Brain microvascular endothelial cell (primary cell): ENCODE measurements around the gene TECTA.

ENCODE experiments used
- DNase-seq: peaks from one replicate; pipeline ENCODE4 v3.0.0-alpha.2; 2020
- H3K27ac ChIP-seq: fragments of 250-450 bp; sonication (Bioruptor Pico); 2 replicates; pipeline ENCODE4 v1.5.1; 2020; ENCODE audit warnings: mild to moderate bottlenecking, moderate library complexity
- H3K27me3 ChIP-seq: fragments of 250-450 bp; sonication (Bioruptor Pico); replicated peaks from 2 replicates; pipeline ENCODE4 v1.5.1; 2020; ENCODE audit warnings: mild to moderate bottlenecking
- H3K36me3 ChIP-seq: fragments of 250-450 bp; sonication (Bioruptor Pico); replicated peaks from 2 replicates; pipeline ENCODE4 v1.5.1; 2020; ENCODE audit warnings: mild to moderate bottlenecking
- H3K4me3 ChIP-seq: 2 replicates; pipeline ENCODE4 v1.5.1; 2011; ENCODE audit warnings: low read depth, mild to moderate bottlenecking, control low read depth, low read length, moderate library complexity
- in situ Hi-C: cut with HindIII; loops from 2 replicates; pipeline ENCODE4 v1.10.0; 2017; ENCODE audit warnings: low sequenced_read_pairs, low pct_ligation_motif_present
- TF ChIP-seq, protein P1 (sequence below): IDR thresholded peaks from 2 replicates; pipeline ENCODE4 v1.5.1; 2011; ENCODE audit warnings: low read depth, mild to moderate bottlenecking, moderate library complexity, low read length, control low read depth, inconsistent platforms; ENCODE audit errors: missing control alignments

Gene TECTA

GRCh38 chr11:121123496-121124069, 22.5 kb downstream of the TECTA start:
- TF ChIP-seq, protein P1, sequence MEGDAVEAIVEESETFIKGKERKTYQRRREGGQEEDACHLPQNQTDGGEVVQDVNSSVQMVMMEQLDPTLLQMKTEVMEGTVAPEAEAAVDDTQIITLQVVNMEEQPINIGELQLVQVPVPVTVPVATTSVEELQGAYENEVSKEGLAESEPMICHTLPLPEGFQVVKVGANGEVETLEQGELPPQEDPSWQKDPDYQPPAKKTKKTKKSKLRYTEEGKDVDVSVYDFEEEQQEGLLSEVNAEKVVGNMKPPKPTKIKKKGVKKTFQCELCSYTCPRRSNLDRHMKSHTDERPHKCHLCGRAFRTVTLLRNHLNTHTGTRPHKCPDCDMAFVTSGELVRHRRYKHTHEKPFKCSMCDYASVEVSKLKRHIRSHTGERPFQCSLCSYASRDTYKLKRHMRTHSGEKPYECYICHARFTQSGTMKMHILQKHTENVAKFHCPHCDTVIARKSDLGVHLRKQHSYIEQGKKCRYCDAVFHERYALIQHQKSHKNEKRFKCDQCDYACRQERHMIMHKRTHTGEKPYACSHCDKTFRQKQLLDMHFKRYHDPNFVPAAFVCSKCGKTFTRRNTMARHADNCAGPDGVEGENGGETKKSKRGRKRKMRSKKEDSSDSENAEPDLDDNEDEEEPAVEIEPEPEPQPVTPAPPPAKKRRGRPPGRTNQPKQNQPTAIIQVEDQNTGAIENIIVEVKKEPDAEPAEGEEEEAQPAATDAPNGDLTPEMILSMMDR, result no peak
- H3K27ac ChIP-seq, result no peak overlapping the region

GRCh38 chr11:121127809-121128208, 26.8 kb downstream of the TECTA start:
- H3K27me3 ChIP-seq, result no peaks in the 10 kb centered on the region
- no peak for DNase-seq
- in situ Hi-C loops, result no loop called here
- H3K4me3 ChIP-seq, result no peak overlapping the region
- TF ChIP-seq, protein P1, result no peak
- no peak overlapping the region for H3K27ac ChIP-seq
- no peaks in the 10 kb centered on the region for H3K36me3 ChIP-seq

More at GRCh38 chr11:121123496-121124069, 22.5 kb downstream of the TECTA start:
- in situ Hi-C loops, result no loop called here
- Histone ChIP-seq H3K27me3 (no peaks in the 10 kb centered on the region), H3K4me3 (no peak overlapping the region), H3K36me3 (no peaks in the 10 kb centered on the region)
- no peak for DNase-seq

DNA sequence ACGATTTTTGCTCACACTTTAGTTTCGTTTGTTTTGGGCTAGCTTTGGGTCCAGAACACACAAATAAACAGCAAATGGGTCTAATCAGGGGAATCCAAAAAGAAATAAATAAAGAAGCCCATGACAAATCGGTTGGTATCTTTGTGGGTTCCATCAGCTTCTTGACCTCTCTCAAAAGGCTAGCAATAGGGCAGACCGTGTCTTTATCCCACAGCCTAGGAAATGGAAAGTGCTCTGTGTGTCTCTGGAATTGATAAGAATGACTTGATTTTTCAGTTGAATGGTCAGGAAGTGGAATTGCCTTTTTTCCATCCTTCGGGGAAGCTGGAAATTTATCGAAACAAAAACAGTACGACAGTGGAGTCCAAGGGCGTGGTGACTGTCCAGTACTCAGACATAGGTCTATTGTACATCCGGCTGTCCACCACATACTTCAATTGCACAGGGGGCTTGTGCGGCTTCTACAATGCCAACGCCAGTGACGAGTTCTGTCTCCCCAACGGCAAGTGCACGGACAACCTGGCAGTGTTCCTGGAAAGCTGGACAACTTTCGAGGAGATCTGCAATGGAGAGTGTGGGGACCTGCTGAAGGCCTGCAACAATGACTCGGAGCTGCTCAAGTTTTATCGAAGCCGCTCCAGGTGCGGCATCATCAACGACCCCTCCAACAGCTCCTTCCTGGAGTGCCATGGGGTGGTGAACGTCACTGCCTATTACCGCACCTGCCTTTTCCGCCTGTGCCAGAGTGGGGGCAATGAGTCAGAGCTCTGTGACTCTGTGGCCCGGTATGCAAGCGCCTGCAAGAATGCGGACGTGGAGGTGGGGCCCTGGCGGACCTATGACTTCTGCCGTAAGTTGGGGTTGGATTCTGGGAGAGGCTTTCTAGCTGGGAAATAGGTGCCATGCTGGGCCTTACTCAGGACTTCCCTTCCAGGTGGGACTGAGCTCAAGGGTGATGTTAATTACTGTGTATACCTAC, 28.6 kb downstream of the TECTA start:
- Histone ChIP-seq H3K27ac (no peak overlapping the region), H3K27me3 (no peaks in the 10 kb centered on the region), H3K4me3 (no peak overlapping the region), H3K36me3 (no peaks in the 10 kb centered on the region)
- in situ Hi-C loops, result no loop called here
- DNase-seq, result no peak
- TF ChIP-seq, protein P1, result no peak

DNA sequence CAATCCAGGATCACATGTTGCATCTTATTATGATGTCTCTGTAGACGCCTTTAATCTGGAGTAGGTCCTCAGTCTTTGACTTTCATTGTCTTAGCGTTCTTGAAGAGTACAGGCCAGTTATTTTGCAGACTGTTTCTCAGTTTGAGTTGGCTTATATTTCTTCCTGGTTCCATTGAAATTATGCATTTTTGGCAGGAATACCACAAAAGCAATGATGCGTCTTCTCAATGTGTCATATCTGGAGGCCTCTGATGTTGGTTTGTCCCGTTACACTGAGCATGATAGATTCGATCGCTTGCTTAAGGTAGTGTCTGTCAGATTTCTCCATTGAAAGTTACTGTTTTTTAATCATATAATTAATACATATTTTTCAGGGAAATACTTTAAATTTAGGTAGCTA, 30.6 kb downstream of the TECTA start:
- Histone ChIP-seq H3K4me3 (no peak overlapping the region), H3K27ac (no peak overlapping the region), H3K36me3 (no peaks in the 10 kb centered on the region), H3K27me3 (no peaks in the 10 kb centered on the region)
- in situ Hi-C loops, result no loop called here
- DNase-seq, result no peak
- TF ChIP-seq, protein P1, result no peak

DNA sequence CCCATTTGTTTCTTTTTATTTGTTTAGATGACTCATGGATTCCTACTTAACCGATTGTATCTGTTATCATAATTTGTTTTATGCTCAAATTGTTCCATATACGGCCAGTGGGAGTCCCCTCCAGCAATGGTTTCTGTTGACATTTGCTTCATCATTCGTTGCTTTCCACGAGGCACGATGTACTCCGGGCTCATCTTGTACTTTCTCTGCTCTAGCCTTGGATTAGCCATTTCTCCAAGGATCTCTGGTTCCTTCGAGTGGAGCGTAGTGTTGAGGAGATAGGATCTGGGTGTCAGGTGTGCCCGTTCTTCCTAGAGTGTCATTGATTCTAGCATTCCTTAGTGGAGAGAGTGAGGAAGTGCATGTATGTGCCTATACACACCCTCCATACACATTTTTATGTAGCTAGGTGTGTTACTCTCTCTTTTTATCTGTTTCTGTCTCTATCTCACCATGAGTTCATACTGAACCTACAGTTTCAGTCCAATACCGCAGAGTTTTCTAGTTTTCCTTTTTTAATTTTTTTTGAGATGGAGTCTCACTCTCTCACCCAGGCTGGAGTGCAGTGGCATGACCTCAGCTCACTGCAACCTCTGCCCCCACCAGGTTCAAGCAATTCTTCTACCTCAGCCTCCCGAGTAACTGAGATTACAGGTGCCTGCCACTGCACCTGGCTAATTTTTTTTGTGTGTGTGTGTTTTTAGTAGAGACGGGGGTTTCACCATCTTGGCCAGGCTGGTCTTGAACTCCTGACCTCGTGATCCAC, 31.4 kb downstream of the TECTA start:
- Histone ChIP-seq H3K27me3 (no peaks in the 10 kb centered on the region), H3K36me3 (no peaks in the 10 kb centered on the region), H3K4me3 (no peak overlapping the region), H3K27ac (no peak overlapping the region)
- DNase-seq, result no peak
- TF ChIP-seq, protein P1, result no peak
- in situ Hi-C loops, result no loop called here
